ENCODE measurements around the gene SRGN. TPM values are rescaled to one million over a fixed set of nuclear protein-coding genes. Genes with fewer than 3 reads are reported as not detected.
A peak's percentile ranks its signal among the peaks of the same experiment; 100 is the strongest.

The SRGN gene
- total and polyA plus RNA-seq, 10 of the 15 experiments (the other 5 are each of a cell fraction or from before 2014, with no cell fraction given): 382 to 2,414 (median 885) TPM

DNA sequence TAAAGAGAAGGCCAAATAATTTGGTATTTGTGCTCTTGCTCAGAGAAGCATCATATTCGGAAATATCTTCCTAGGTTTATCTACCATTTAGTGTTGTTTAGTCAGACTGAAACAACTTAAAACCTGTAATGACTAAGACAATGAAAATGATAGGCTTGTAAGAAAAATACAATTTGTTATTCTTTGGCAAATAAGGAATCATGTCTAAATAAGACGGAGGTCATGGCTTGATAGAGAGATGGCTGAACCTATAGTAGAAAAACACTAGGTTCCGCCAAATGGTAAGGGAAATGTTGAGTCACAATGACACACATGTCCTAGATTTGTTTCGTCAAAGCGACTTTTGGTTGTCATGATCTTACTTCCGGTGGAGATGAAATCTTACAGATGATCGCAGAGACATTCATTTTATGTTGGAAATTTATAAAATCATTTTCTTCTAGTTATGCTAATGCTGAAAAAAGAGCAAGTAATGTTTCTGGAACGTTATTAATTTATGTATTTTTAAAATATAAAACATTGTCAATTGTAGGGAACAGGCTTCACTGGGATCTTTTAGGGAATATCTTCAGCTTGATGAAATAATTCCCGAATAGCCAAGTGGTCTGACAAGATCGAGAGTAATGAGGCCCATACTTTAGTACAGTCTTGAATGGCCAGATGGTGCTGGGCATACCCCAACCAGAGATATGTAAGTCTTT is 1.0 kb downstream of the SRGN start (continued):
- 0 out of 2 replicates have a peak, but pooled peaks have one; percentile 14 for TF ChIP-seq ZNF687 (IDR thresholded peaks at IDR 0.05)
- TF ChIP-seq RCOR1 (conservative IDR thresholded peaks at IDR 0.05; ENCODE audit: low read depth, low read length): no peak
- TF ChIP-seq ZZZ3 (IDR thresholded peaks at IDR 0.05; ENCODE audit: control insufficient read depth, insufficient read length, low read depth): no peak
- TF ChIP-seq ELK1 (IDR thresholded peaks at IDR 0.05; ENCODE audit: low read depth, low read length): no peak
- no peak for TF ChIP-seq YBX1 (IDR thresholded peaks at IDR 0.05)
- TF ChIP-seq, protein P1, sequence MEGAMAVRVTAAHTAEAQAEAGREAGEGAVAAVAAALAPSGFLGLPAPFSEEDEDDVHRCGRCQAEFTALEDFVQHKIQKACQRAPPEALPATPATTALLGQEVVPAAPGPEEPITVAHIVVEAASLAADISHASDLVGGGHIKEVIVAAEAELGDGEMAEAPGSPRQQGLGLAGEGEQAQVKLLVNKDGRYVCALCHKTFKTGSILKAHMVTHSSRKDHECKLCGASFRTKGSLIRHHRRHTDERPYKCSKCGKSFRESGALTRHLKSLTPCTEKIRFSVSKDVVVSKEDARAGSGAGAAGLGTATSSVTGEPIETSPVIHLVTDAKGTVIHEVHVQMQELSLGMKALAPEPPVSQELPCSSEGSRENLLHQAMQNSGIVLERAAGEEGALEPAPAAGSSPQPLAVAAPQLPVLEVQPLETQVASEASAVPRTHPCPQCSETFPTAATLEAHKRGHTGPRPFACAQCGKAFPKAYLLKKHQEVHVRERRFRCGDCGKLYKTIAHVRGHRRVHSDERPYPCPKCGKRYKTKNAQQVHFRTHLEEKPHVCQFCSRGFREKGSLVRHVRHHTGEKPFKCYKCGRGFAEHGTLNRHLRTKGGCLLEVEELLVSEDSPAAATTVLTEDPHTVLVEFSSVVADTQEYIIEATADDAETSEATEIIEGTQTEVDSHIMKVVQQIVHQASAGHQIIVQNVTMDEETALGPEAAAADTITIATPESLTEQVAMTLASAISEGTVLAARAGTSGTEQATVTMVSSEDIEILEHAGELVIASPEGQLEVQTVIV (IDR thresholded peaks at IDR 0.05; ENCODE audit: borderline replicate concordance, partially characterized antibody): no peak
- TF ChIP-seq ZSCAN29 (IDR thresholded peaks at IDR 0.05): no peak
- TF ChIP-seq ZBTB40 (IDR thresholded peaks at IDR 0.05; ENCODE audit: borderline replicate concordance): peak; percentile 67; the same call in 1 of the 2 replicates
- no peak for TF ChIP-seq FOXM1 (IDR thresholded peaks at IDR 0.05; ENCODE audit: low read depth, low read length)
- TF ChIP-seq ZBTB33 (IDR thresholded peaks at IDR 0.05): no peak
- TF ChIP-seq E2F4 (IDR thresholded peaks at IDR 0.05; ENCODE audit: low read depth, low read length): no peak
- TF ChIP-seq ZNF384 (IDR thresholded peaks at IDR 0.05; ENCODE audit: borderline replicate concordance, low read depth, low read length): no peak

All from GM12878 (cell line).